H1 (cell line): ENCODE measurements around the gene SLC26A1. TPM values are rescaled to one million over a fixed set of nuclear protein-coding genes. Genes with fewer than 3 reads are reported as not detected.

Experiments used
- CTCF ChIA-PET: fragments of 300-600 bp; sonication (Branson Sonifier 250); formaldehyde crosslinking; loops from one replicate; lab custom pipeline; 2021; ENCODE audit not compliant: partially characterized antibody; lab: Charles Lee
- POLR2A ChIA-PET: fragments of 300-600 bp; sonication (Branson Sonifier 250); formaldehyde crosslinking; loops from one replicate; lab custom pipeline; 2021; ENCODE audit warnings: inconsistent platforms; ENCODE audit not compliant: partially characterized antibody; lab: Charles Lee
- DNase-seq, 2 experiments: peaks; one replicate each; pipeline versions ENCODE4 v3.0.0 to v3.0.0-alpha.2; 2010 to 2022; ENCODE audit warnings: low spot score in 2 of 2, low read depth in 1 of 2, mixed read lengths in 1 of 2
- FAIRE-seq: peaks from 2 replicates; lab custom pipeline; 2011; peaks lifted over from hg19 to GRCh38; lab: Jason Lieb, UNC
- H2AFZ ChIP-seq: 2 replicates; pipeline ENCODE4 v1.8.1; 2012; ENCODE audit warnings: low read length, inconsistent platforms
- H2AK5ac ChIP-seq: 2 replicates; pipeline ENCODE4 v1.6.1; 2013; ENCODE audit warnings: low read depth, low read length
- H2BK120ac ChIP-seq: replicated peaks from 2 replicates; pipeline ENCODE3; 2013; ENCODE audit warnings: low read depth, low read length, inconsistent platforms
- H2BK12ac ChIP-seq: 2 replicates; pipeline ENCODE4 v1.6.1; 2013; ENCODE audit warnings: low read depth, low read length
- H2BK15ac ChIP-seq: 2 replicates; pipeline ENCODE4 v1.6.1; 2013; ENCODE audit warnings: low read length
- H2BK20ac ChIP-seq: 2 replicates; pipeline ENCODE4 v1.6.1; 2013; ENCODE audit warnings: low read length
- H2BK5ac ChIP-seq: 2 replicates; pipeline ENCODE4 v1.6.1; 2013; ENCODE audit warnings: low read depth, low read length
- H3K14ac ChIP-seq: 2 replicates; pipeline ENCODE4 v1.6.1; 2013; ENCODE audit warnings: inconsistent platforms; ENCODE audit not compliant: insufficient read length
- H3K18ac ChIP-seq: 2 replicates; pipeline ENCODE4 v1.6.1; 2013; ENCODE audit warnings: low read length; ENCODE audit errors: extremely low read depth
- H3K23ac ChIP-seq: 2 replicates; pipeline ENCODE4 v1.6.1; 2013; ENCODE audit warnings: inconsistent platforms; ENCODE audit not compliant: insufficient read length
- H3K23me2 ChIP-seq: 2 replicates; pipeline ENCODE4 v1.6.1; 2013; ENCODE audit warnings: low read depth, low read length
- H3K27ac ChIP-seq: 2 replicates; pipeline ENCODE4 v1.6.1; 2011; ENCODE audit warnings: low read depth, low read length, inconsistent platforms
- H3K27me3 ChIP-seq, 4 experiments: replicated peaks in 1 of 4; 1 replicate in 1 of 4; 2 replicates in 3 of 4; pipeline versions ENCODE4 v1.6.1 to v1.8.1; 2011 to 2013; ENCODE audit warnings: low read length in 3 of 4, mild to moderate bottlenecking in 3 of 4, inconsistent platforms in 2 of 4, mixed read lengths in 2 of 4, moderate library complexity in 1 of 4; ENCODE audit not compliant: control insufficient read depth in 3 of 4, insufficient read depth in 3 of 4; ENCODE audit errors: extremely low read depth in 1 of 4
- H3K36me3 ChIP-seq, 4 experiments: 2 replicates each; pipeline versions ENCODE4 v1.6.1 to v1.8.1; 2011 to 2013; ENCODE audit warnings: mild to moderate bottlenecking in 4 of 4, low read length in 3 of 4, moderate library complexity in 2 of 4, control low read depth in 1 of 4, inconsistent platforms in 1 of 4; ENCODE audit not compliant: insufficient read depth in 4 of 4, control insufficient read depth in 2 of 4
- H3K4ac ChIP-seq: replicated peaks from 2 replicates; pipeline ENCODE3; 2013; ENCODE audit warnings: low read length, low read depth, mixed read lengths, inconsistent platforms; ENCODE audit not compliant: insufficient read length
- H3K4me1 ChIP-seq, 4 experiments: replicated peaks in 1 of 4; 1 replicate in 1 of 4; 2 replicates in 3 of 4; pipeline versions ENCODE4 v1.6.1 to v1.8.1; 2011 to 2013; ENCODE audit warnings: low read length in 3 of 4, inconsistent platforms in 2 of 4, mixed read lengths in 1 of 4; ENCODE audit not compliant: insufficient read depth in 4 of 4, control insufficient read depth in 3 of 4
- H3K4me2 ChIP-seq, 2 experiments: 2 replicates each; pipeline versions ENCODE4 v1.6.1 to v1.8.1; 2011 to 2013; ENCODE audit warnings: low read depth in 2 of 2, low read length in 2 of 2, control low read depth in 1 of 2, inconsistent platforms in 1 of 2, mild to moderate bottlenecking in 1 of 2; ENCODE audit not compliant: insufficient read depth in 1 of 2
- H3K4me3 ChIP-seq, 4 experiments: fragments of 200-600, 300-600 bp in 1 of 4; sonication (generic), shearing (Covaris generic), sonication (Bioruptor Twin) in 1 of 4; 2 replicates each; pipeline versions ENCODE4 v1.5.1 to v1.8.1; 2011 to 2016; ENCODE audit warnings: low read length in 4 of 4, low read depth in 3 of 4, control low read depth in 2 of 4, inconsistent platforms in 2 of 4, mild to moderate bottlenecking in 2 of 4, mixed read lengths in 1 of 4, moderate library complexity in 1 of 4; ENCODE audit not compliant: insufficient read depth in 2 of 4; ENCODE audit errors: extremely low read depth in 1 of 4
- H3K56ac ChIP-seq: replicated peaks from 2 replicates; pipeline ENCODE3; 2013; ENCODE audit warnings: low read depth, mild to moderate bottlenecking, mixed read lengths, low read length, inconsistent platforms; ENCODE audit not compliant: insufficient read length
- H3K79me1 ChIP-seq: 2 replicates; pipeline ENCODE4 v1.6.1; 2013; ENCODE audit warnings: low read depth, low read length, control low read depth
- H3K79me2 ChIP-seq, 2 experiments: 2 replicates each; pipeline versions ENCODE4 v1.6.1 to v1.8.1; 2012 to 2013; ENCODE audit warnings: low read length in 2 of 2, mild to moderate bottlenecking in 2 of 2, inconsistent platforms in 1 of 2; ENCODE audit not compliant: insufficient read depth in 2 of 2, control insufficient read depth in 1 of 2
- H3K9ac ChIP-seq, 4 experiments: replicated peaks in 1 of 4; 1 replicate in 1 of 4; 2 replicates in 3 of 4; pipeline versions ENCODE4 v1.6.1 to v1.8.1; 2011 to 2013; ENCODE audit warnings: low read depth in 3 of 4, low read length in 3 of 4, control low read depth in 2 of 4, mild to moderate bottlenecking in 2 of 4, moderate library complexity in 2 of 4, inconsistent platforms in 1 of 4; ENCODE audit errors: extremely low read depth in 1 of 4
- H3K9me3 ChIP-seq, 2 experiments: 2 replicates each; pipeline versions ENCODE4 v1.6.1 to v1.8.1; 2012 to 2013; ENCODE audit warnings: mild to moderate bottlenecking in 2 of 2, moderate library complexity in 2 of 2, control low read depth in 1 of 2, inconsistent platforms in 1 of 2, low read depth in 1 of 2, low read length in 1 of 2, mixed read lengths in 1 of 2; ENCODE audit not compliant: insufficient read depth in 2 of 2
- H4K20me1 ChIP-seq, 2 experiments: replicated peaks in 1 of 2; 2 replicates each; pipeline versions ENCODE3 to v1.8.1; 2011 to 2013; ENCODE audit warnings: inconsistent platforms in 2 of 2, low read length in 2 of 2, mild to moderate bottlenecking in 1 of 2; ENCODE audit not compliant: insufficient read depth in 2 of 2, control insufficient read depth in 1 of 2
- H4K5ac ChIP-seq: 2 replicates; pipeline ENCODE4 v1.6.1; 2013; ENCODE audit warnings: low read length, low read depth, mixed read lengths, inconsistent platforms; ENCODE audit not compliant: insufficient read length
- H4K8ac ChIP-seq: 2 replicates; pipeline ENCODE4 v1.8.0; 2013; ENCODE audit warnings: mild to moderate bottlenecking, moderate library complexity, low read length, inconsistent platforms; ENCODE audit not compliant: insufficient read depth; ENCODE audit errors: extremely low read depth
- H4K91ac ChIP-seq: replicated peaks from 2 replicates; pipeline ENCODE3; 2013; ENCODE audit warnings: low read length, mixed read lengths, inconsistent platforms; ENCODE audit not compliant: insufficient read length
- ASH2L ChIP-seq: fragments of 200-600, 300-600 bp; sonication (generic); IDR thresholded peaks from one replicate; pipeline ENCODE4 v1.7.1; 2017; ENCODE audit warnings: low read length
- BACH1 ChIP-seq: IDR thresholded peaks from 2 replicates; pipeline ENCODE4 v1.6.1; 2012; ENCODE audit warnings: low read length, improper control_type of control experiment
- BCL11A ChIP-seq, 2 experiments: IDR thresholded peaks; one replicate each; pipeline ENCODE4 v1.6.1; 2011; ENCODE audit warnings: low read depth in 2 of 2, low read length in 2 of 2, mild to moderate bottlenecking in 2 of 2
- CHD1 ChIP-seq: IDR thresholded peaks from 2 replicates; pipeline ENCODE4 v1.6.1; 2012; ENCODE audit warnings: low read depth, low read length, improper control_type of control experiment
- E2F6 ChIP-seq: IDR thresholded peaks from 2 replicates; pipeline ENCODE4 v1.6.1; 2012; ENCODE audit warnings: inconsistent platforms
- HDAC6 ChIP-seq: IDR thresholded peaks from one replicate; pipeline ENCODE4 v1.7.1; 2012; ENCODE audit warnings: low read depth, mild to moderate bottlenecking, inconsistent platforms, low read length, moderate library complexity
- JUN ChIP-seq: IDR thresholded peaks from 2 replicates; pipeline ENCODE4 v1.6.1; 2011; ENCODE audit warnings: low read depth, mild to moderate bottlenecking, improper control_type of control experiment, low read length
- MAX ChIP-seq: IDR thresholded peaks from 2 replicates; pipeline ENCODE4 v1.6.1; 2012; ENCODE audit warnings: inconsistent platforms
- SUZ12 ChIP-seq: fragments of 200-600 bp; sonication (generic); IDR thresholded peaks from 2 replicates; pipeline ENCODE4 v1.6.1; 2012; ENCODE audit warnings: mild to moderate bottlenecking, inconsistent platforms, low read length, moderate library complexity, mixed read lengths
- TCF12 ChIP-seq: IDR thresholded peaks from 2 replicates; pipeline ENCODE4 v1.6.1; 2011; ENCODE audit warnings: low read depth, mild to moderate bottlenecking, low read length
- TEAD4 ChIP-seq: IDR thresholded peaks from 2 replicates; pipeline ENCODE4 v1.6.1; 2012; ENCODE audit warnings: low read depth, low read length, inconsistent platforms, mixed read lengths
- YY1 ChIP-seq: IDR thresholded peaks from 2 replicates; pipeline ENCODE4 v1.6.1; 2011; ENCODE audit warnings: low read depth, mild to moderate bottlenecking, low read length
- WGBS, 2 experiments: shearing (Covaris generic) in 1 of 2; methylation state at CpG; one replicate each; pipeline versions ENCODE4 v1.1.6 to v1.1.7; 2013 to 2015; ENCODE audit warnings: low lambda C conversion rate in 2 of 2, mixed read lengths in 2 of 2, inconsistent platforms in 1 of 2, low coverage in 1 of 2, missing lambda C conversion rate in 1 of 2; ENCODE audit not compliant: insufficient replicate concordance in 2 of 2, insufficient coverage in 1 of 2, insufficient read length in 1 of 2; ENCODE audit errors: extremely low coverage in 1 of 2, missing lambda C conversion rate in 1 of 2; 5-methylcytosine and 5-hydroxymethylcytosine counted together
- polyA plus RNA-seq, 7 experiments: library from polyadenylated mRNA; depleted of rRNA in 3 of 7; stranded (reverse) in 5 of 7; unstranded in 2 of 7; fragments of >200 nt in 5 of 7; fragments of 200-250 nt in 2 of 7; gene quantifications; 1 replicate in 5 of 7; 2 replicates in 1 of 7; 4 replicates in 1 of 7; pipeline versions ENCODE4 v1.2.1 to v1.2.3, GENCODE V29; 2011 to 2013; ENCODE audit warnings: missing spikeins in 2 of 7, mixed read lengths in 2 of 7
- total RNA-seq: library from RNA; stranded (reverse); fragmentation: NEBNext Ultra II Directional; extraction: Animal tissue kit (Norgen Biotek cat#: 25700); gene quantifications from 2 replicates; pipeline ENCODE4 v1.2.1, GENCODE V29; 2021

The SLC26A1 gene
- total and polyA plus RNA-seq, 2 of the 8 experiments (the other 6 are each of a cell fraction or from before 2014, with no cell fraction given): 0.11 TPM; not detected in 1

DNA sequence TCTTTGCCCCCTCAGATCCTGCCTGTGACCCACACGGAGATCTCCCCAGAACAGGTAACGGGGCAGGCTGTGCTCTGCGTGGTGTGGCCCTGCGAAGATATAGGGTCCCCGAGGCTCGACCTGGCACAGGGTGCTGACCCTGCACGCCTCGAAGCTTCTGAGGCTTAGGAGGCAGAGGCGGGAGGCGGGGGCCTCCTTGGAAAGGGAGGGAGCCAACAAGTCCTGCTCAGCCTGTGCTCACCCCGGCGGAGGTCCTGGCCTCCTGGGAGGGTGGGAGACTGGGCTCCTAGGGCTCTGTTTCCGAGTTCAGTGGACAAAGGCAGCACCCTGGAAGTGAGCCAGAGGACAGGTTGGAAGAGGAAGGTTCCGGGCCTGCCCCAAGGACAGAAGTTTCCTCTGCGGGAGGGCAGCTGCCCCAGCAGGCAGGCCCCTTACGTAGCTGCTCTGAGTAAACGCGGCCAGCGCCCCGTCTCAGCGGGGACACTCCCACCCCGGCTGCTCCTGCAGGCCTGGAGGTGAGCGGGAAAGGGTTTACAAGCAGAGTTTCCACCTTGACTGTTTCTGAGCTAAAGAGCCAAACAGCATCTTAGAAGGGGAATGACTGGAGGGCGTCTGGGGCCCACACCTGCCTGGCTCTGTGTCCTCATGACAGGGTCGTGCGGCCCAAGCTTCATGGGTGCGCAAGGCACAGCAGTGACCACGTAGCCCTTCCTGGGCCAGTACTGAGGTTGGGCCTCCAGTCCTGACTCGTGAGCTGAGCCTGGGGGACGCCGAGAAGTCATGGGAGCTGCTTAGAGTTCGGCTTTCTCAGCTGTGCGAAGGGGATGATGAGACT, 44.9 kb downstream of the SLC26A1 start:
- H3K36me3 ChIP-seq: no peaks in the 10 kb centered on the region
- H2AFZ ChIP-seq: no peak overlapping the region
- H4K91ac ChIP-seq: no peak overlapping the region
- no peak overlapping the region for H2BK12ac ChIP-seq
- no peaks in the 10 kb centered on the region for H3K79me2 ChIP-seq
- no peak overlapping the region for H4K5ac ChIP-seq
- no peak overlapping the region for H2BK5ac ChIP-seq
- H3K9ac ChIP-seq: no peak overlapping the region
- DNase-seq (no peak), FAIRE-seq (no peak)
- peaks cover 3 to 10% (median 8%) of the 10 kb centered on the region in 4 experiments for H3K4me1 ChIP-seq
- no peak overlapping the region for H2BK20ac ChIP-seq
- CTCF ChIA-PET: interaction anchor here (0.8 to 1.2 kb wide), 3 partner anchors 10 to 39 kb away, joined by 3 to 4 read pairs (median 3); partner anchors contain the start of genes GAK, IDUA and TMEM175
- H3K4me3 ChIP-seq: no peak overlapping the region
- peaks cover 0 to 11% (median 6%) of the 10 kb centered on the region in 4 experiments; a peak in 4 of 7 replicates for H3K27me3 ChIP-seq
- no peak overlapping the region for H2BK15ac ChIP-seq
- no peak overlapping the region for H2AK5ac ChIP-seq
- POLR2A ChIA-PET: interaction anchor here (1.2 to 1.6 kb wide), 3 partner anchors 11 to 16 kb away, joined by 3 to 4 read pairs (median 4); partner anchors contain the start of genes GAK and TMEM175
- peaks cover 0 to 2% of the 10 kb centered on the region in 2 experiments for H4K20me1 ChIP-seq
- no peak overlapping the region for H3K56ac ChIP-seq
- H3K18ac ChIP-seq: no peak overlapping the region
- H2BK120ac ChIP-seq: no peak overlapping the region
- peak overlapping the region; percentile 14; the same call in 1 of the 2 replicates for H4K8ac ChIP-seq
- H3K4me2 ChIP-seq: no peak overlapping the region
- H3K79me1 ChIP-seq: no peaks in the 10 kb centered on the region
- 91% methylated on average over 33 of the region's 33 CpGs; no CpG with 5 or more reads in 1 of the 2 experiments for WGBS, 2 experiments
- H3K23me2 ChIP-seq: peaks cover 6% of the 10 kb centered on the region; the same call in 1 of the 2 replicates
- no peak overlapping the region for H3K14ac ChIP-seq
- H3K27ac ChIP-seq: no peak overlapping the region
- no peaks in the 10 kb centered on the region for H3K9me3 ChIP-seq
- H3K4ac ChIP-seq: no peak overlapping the region
- no peak overlapping the region for H3K23ac ChIP-seq
- TF ChIP-seq TEAD4 (no peak), JUN (no peak), E2F6 (no peak), HDAC6 (no peak), BACH1 (no peak), MAX (no peak), BCL11A (IDR thresholded peaks at IDR 0.05; ENCODE audit: low read depth in 2 of 2, low read length in 2 of 2) (no peak), CHD1 (no peak), ASH2L (no peak), SUZ12 (no peak), TCF12 (no peak), YY1 (no peak)
